GM12878 (cell line): ENCODE data around the gene WWOX. TPM values are rescaled to one million over a fixed set of nuclear protein-coding genes. Genes with fewer than 3 reads are reported as not detected.

Experiments used
- ATAC-seq: fragments of 200-7000 bp; cut with Tn5 transposase; 3 replicates; pipeline ENCODE4 v1.9.1; 2020; ENCODE audit warnings: mild to moderate bottlenecking, moderate library complexity
- BruUV-seq: library from RNA; stranded (reverse); fragments of 400-500 nt; replicated peaks from 2 replicates; lab custom pipeline; 2021; lab: Mats Ljungman, UMichigan
- CTCF ChIA-PET: fragments of 300-600 bp; sonication (Branson Sonifier 250); formaldehyde crosslinking; extraction: SDS; loops from one replicate; lab custom pipeline; 2021; ENCODE audit warnings: inconsistent platforms; lab: Yijun Ruan, JAX
- POLR2A ChIA-PET: fragments of 350-600 bp; formaldehyde crosslinking; extraction: SDS; loops from one replicate; lab custom pipeline; 2021; ENCODE audit warnings: inconsistent platforms; lab: Charles Lee
- RAD21 ChIA-PET: fragments of 300-600 bp; sonication (Branson Sonifier 250); formaldehyde crosslinking; loops from one replicate; lab custom pipeline; 2023; ENCODE audit warnings: antibody characterized with exemption; ENCODE audit not compliant: unreplicated experiment; lab: Charles Lee
- SMC1A ChIA-PET: fragments of 300-600 bp; sonication (Branson Sonifier 250); formaldehyde crosslinking; loops from one replicate; lab custom pipeline; 2023; ENCODE audit not compliant: unreplicated experiment, uncharacterized antibody; lab: Charles Lee
- DNase-seq: peaks from one replicate; pipeline ENCODE4 v3.0.0-alpha.2; 2011; ENCODE audit warnings: low read depth, low spot score
- FAIRE-seq: peaks from 3 replicates; lab custom pipeline; 2011; peaks lifted over from hg19 to GRCh38; lab: Jason Lieb, UNC
- H2AFZ ChIP-seq: 2 replicates; pipeline ENCODE4 v1.6.0; 2011; ENCODE audit warnings: low read depth, low read length, control low read depth; ENCODE audit not compliant: control insufficient read depth
- H3K27ac ChIP-seq: 2 replicates; pipeline ENCODE4 v1.5.1; 2011; ENCODE audit warnings: control low read depth; ENCODE audit not compliant: control insufficient read depth, insufficient read depth
- H3K27me3 ChIP-seq, 2 experiments: replicated peaks in 1 of 2; 2 replicates each; pipeline versions ENCODE4 v1.6.0 to v1.6.1; 2011; ENCODE audit warnings: low read length in 1 of 2; ENCODE audit not compliant: control insufficient read depth in 2 of 2, insufficient read depth in 2 of 2
- H3K36me3 ChIP-seq, 2 experiments: 2 replicates each; pipeline ENCODE4 v1.5.1; 2011; ENCODE audit warnings: low read length in 1 of 2; ENCODE audit not compliant: control insufficient read depth in 2 of 2, insufficient read depth in 2 of 2
- H3K4me1 ChIP-seq: 2 replicates; pipeline ENCODE4 v1.6.1; 2011; ENCODE audit warnings: mild to moderate bottlenecking, low read length, moderate library complexity, mixed read lengths; ENCODE audit not compliant: control insufficient read depth, insufficient read depth
- H3K4me2 ChIP-seq: 2 replicates; pipeline ENCODE4 v1.6.0; 2011; ENCODE audit warnings: control low read depth; ENCODE audit not compliant: control insufficient read depth, insufficient read depth
- H3K4me3 ChIP-seq: fragments of 200-600 bp; sonication (generic); 2 replicates; pipeline ENCODE4 v1.5.1; 2016
- H3K79me2 ChIP-seq: 2 replicates; pipeline ENCODE4 v1.6.0; 2011; ENCODE audit warnings: low read length; ENCODE audit not compliant: control insufficient read depth, insufficient read depth
- H3K9ac ChIP-seq: 2 replicates; pipeline ENCODE4 v1.8.0; 2011; ENCODE audit warnings: low read length, control low read depth, mixed read lengths; ENCODE audit not compliant: control insufficient read depth, insufficient read depth
- H3K9me3 ChIP-seq: replicated peaks from 3 replicates; pipeline ENCODE4 v1.5.1; 2011; ENCODE audit warnings: mild to moderate bottlenecking, low read length; ENCODE audit not compliant: control insufficient read depth, insufficient read depth
- H4K20me1 ChIP-seq: 2 replicates; pipeline ENCODE4 v1.6.0; 2011; ENCODE audit not compliant: control insufficient read depth, insufficient read depth
- CEBPB ChIP-seq, 2 experiments: fragments of 150-350 bp in 1 of 2; IDR thresholded peaks; 2 replicates each; pipeline ENCODE4 v1.6.1; 2012 to 2014; ENCODE audit warnings: low read depth in 2 of 2, low read length in 2 of 2, borderline replicate concordance in 1 of 2, inconsistent platforms in 1 of 2
- PML ChIP-seq: IDR thresholded peaks from 2 replicates; pipeline ENCODE4 v1.6.1; 2012; ENCODE audit warnings: low read length, inconsistent platforms
- SPI1 ChIP-seq: IDR thresholded peaks from 2 replicates; pipeline ENCODE4 v1.6.1; 2011; ENCODE audit warnings: low read depth, mild to moderate bottlenecking, low read length, moderate library complexity, borderline replicate concordance; ENCODE audit not compliant: insufficient read depth
- STAT1 ChIP-seq: fragments of 450-650 bp; conservative IDR thresholded peaks from 2 replicates; pipeline ENCODE4 v1.6.1; 2014; ENCODE audit warnings: antibody characterized with exemption, mild to moderate bottlenecking
- WGBS: methylation state at CpG from one replicate; pipeline ENCODE4 v1.1.6; 2016; ENCODE audit warnings: low lambda C conversion rate; ENCODE audit not compliant: insufficient replicate concordance, insufficient coverage; ENCODE audit errors: missing lambda C conversion rate; 5-methylcytosine and 5-hydroxymethylcytosine counted together
- in situ Hi-C: fragments of 300-500 bp; cut with MboI; formaldehyde crosslinking; loops from 9 replicates; pipeline ENCODE4 v1.14.3; 2018; ENCODE audit warnings: mixed read lengths
- intact Hi-C: fragments of 100-400 bp; cut with micrococcal nuclease; formaldehyde crosslinking; loops from one replicate; pipeline ENCODE4 v1.14.2; 2022; ENCODE audit not compliant: unreplicated experiment
- polyA plus RNA-seq, 11 experiments: library from polyadenylated mRNA; depleted of rRNA in 4 of 11; unstranded in 6 of 11; stranded (reverse) in 5 of 11; fragments of >200 nt; fragmentation: Nextera tagmentation in 4 of 11; fragmentation: Illumina TruSeq in 1 of 11; extraction: Ambion mirVana in 4 of 11; extraction: Trizol in 1 of 11; gene quantifications; 1 replicate in 1 of 11; 2 replicates in 10 of 11; pipeline versions ENCODE4 v1.2.1 to v1.2.3, GENCODE V29; 2011 to 2016; ENCODE audit warnings: inconsistent platforms in 2 of 11, missing spikeins in 2 of 11, low read depth in 1 of 11
- total RNA-seq, 4 experiments: library from RNA; depleted of rRNA in 3 of 4; stranded (reverse); fragments of >200 nt in 3 of 4; fragmentation: Illumina TruSeq in 1 of 4; extraction: Trizol in 1 of 4; gene quantifications; 2 replicates each; pipeline versions ENCODE4 v1.2.1 to v1.2.3, GENCODE V29; 2013 to 2021
- TF ChIP-seq, protein P1 (sequence below): fragments of 150-350 bp; IDR thresholded peaks from 2 replicates; pipeline ENCODE4 v1.6.1; 2016; ENCODE audit warnings: low read depth, low read length

Gene WWOX
- total and polyA plus RNA-seq, 10 of the 15 experiments (the other 5 are each of a cell fraction or from before 2014, with no cell fraction given) = 2.8 to 24.4 (median 17.8) TPM

- H3K9ac ChIP-seq = no peak overlapping the region
- no peak for FAIRE-seq
- WGBS = 31% methylated on average over 4 of the region's 4 CpGs
- H3K27me3 ChIP-seq = no peaks in the 10 kb centered on the region
- H2AFZ ChIP-seq = no peak overlapping the region
- H3K79me2 ChIP-seq = no peaks in the 10 kb centered on the region
- RAD21 ChIA-PET = no interaction called here
- POLR2A ChIA-PET = no interaction called here
- intact Hi-C loops = no loop called here
- H3K4me1 ChIP-seq = no peaks in the 10 kb centered on the region
- H3K4me3 ChIP-seq = no peak overlapping the region
- no TSS peak for BruUV-seq
- in situ Hi-C loops = no loop called here
- H3K36me3 ChIP-seq = no peaks in the 10 kb centered on the region
- SMC1A ChIA-PET = no interaction called here
- ATAC-seq = no peak
- H3K9me3 ChIP-seq = no peaks in the 10 kb centered on the region
- no peak for DNase-seq
- TF ChIP-seq CEBPB (IDR thresholded peaks at IDR 0.05; ENCODE audit: borderline replicate concordance in 1 of 2, low read depth in 2 of 2, low read length in 2 of 2) (no peak), PML (no peak), SPI1 (no peak), STAT1 (no peak)
- TF ChIP-seq, protein P1, sequence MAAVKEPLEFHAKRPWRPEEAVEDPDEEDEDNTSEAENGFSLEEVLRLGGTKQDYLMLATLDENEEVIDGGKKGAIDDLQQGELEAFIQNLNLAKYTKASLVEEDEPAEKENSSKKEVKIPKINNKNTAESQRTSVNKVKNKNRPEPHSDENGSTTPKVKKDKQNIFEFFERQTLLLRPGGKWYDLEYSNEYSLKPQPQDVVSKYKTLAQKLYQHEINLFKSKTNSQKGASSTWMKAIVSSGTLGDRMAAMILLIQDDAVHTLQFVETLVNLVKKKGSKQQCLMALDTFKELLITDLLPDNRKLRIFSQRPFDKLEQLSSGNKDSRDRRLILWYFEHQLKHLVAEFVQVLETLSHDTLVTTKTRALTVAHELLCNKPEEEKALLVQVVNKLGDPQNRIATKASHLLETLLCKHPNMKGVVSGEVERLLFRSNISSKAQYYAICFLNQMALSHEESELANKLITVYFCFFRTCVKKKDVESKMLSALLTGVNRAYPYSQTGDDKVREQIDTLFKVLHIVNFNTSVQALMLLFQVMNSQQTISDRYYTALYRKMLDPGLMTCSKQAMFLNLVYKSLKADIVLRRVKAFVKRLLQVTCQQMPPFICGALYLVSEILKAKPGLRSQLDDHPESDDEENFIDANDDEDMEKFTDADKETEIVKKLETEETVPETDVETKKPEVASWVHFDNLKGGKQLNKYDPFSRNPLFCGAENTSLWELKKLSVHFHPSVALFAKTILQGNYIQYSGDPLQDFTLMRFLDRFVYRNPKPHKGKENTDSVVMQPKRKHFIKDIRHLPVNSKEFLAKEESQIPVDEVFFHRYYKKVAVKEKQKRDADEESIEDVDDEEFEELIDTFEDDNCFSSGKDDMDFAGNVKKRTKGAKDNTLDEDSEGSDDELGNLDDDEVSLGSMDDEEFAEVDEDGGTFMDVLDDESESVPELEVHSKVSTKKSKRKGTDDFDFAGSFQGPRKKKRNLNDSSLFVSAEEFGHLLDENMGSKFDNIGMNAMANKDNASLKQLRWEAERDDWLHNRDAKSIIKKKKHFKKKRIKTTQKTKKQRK = no peak
- H3K27ac ChIP-seq = no peak overlapping the region
- H3K4me2 ChIP-seq = no peak overlapping the region
- CTCF ChIA-PET = no interaction called here
- no peaks in the 10 kb centered on the region for H4K20me1 ChIP-seq
These were observed 801.5 kb downstream of the WWOX start for GRCh38 chr16:78900966-78901365.
